ENCODE data around the gene ATF4. TPM values are rescaled to one million over a fixed set of nuclear protein-coding genes. Genes with fewer than 3 reads are reported as not detected.
A peak's percentile ranks its signal among the peaks of the same experiment; 100 is the strongest.

The ATF4 gene
- total RNA-seq, 1 donor from 2014 or later = 339 TPM

DNA sequence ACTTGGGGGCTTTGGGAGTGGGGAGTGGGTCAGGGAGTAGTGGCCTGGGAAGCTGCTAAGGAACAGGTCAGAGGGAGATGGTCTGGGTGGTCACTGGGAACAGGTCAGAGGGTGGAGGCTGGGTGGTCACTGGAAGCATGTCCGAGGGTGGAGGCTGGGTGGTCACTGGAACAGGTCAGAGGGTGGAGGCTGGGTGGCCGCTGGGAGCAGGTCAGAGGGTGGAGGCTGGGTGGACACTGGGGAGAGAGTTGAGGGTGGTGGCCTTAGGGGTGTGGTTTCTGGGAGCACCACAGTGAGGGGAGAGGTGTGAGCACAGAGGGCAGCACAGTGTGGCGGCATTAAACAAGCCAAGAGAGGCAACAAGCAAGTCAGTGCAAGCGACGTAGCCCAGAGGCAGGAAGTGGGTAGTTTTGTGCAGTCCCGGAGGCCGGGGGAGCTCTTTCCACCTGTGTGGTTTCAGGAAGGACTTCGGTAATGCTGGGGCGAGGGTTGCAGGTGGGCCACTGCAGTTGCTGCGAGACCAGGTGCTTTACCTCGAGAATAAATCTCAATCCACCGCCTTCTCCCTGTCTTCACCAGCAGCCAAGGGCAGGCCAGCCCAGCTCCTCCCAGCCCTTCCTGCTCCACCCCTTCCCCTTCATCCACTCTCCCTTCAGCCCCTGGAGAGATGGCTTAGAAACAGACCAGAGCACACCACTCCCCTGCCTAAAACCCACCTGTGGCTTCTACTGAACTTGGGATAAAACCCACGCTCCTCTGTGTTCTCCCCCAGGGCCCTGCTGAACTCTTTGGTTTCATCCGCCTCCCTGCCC is 47.0 kb downstream of the ATF4 start:
- peaks cover 8% of the 10 kb centered on the region for H3K9me3 Mint-ChIP-seq
- no peaks in the 10 kb centered on the region for H3K36me3 Mint-ChIP-seq (ENCODE audit: low read depth)
- no peak overlapping the region for H3K27ac Mint-ChIP-seq
- peak; percentile 41 for DNase-seq (ENCODE audit: low spot score)
- peaks cover 3% of the 10 kb centered on the region for H3K27me3 Mint-ChIP-seq (ENCODE audit: low read depth)
- no peak overlapping the region for H3K4me3 Mint-ChIP-seq (ENCODE audit: low read depth)
- intact Hi-C loops (cut with micrococcal nuclease) = no loop called here
- peaks cover 11% of the 10 kb centered on the region for H3K4me1 Mint-ChIP-seq (ENCODE audit: low read depth)

DNA sequence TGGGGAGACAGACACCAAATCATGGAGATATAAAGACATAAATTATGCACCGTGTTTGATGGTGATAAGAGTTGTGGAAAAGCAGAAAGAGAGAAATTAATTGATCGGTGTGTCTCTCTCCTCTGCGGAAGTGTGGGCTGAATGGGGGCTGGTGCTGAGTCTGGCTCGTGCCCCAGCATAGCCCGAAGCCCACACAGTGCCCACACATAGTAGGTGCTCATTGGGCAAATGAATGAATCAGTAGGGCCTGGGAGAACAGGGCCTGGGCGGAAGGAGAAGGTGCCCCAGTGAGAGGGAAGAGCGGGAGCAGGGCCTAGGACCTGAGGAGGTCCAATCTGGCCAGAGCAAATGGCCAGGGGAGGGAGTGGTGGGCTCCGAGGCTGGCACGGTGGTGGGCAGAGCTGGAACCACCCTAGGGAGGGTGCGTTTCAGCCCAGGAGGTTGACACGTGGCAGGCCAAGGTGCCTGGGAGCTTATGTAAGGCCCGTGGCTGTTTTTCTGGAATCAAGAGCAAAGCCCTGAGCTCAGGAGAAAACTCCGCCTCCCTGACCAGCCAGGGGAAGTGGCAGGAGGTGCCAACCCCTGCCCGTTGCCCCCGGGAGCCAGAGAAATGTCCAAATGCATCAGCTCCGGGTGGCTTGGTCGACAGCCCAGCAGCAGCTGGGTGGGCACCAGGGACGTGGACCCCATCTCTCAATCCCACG is 48.1 kb downstream of the ATF4 start:
- peaks cover 11% of the 10 kb centered on the region for H3K4me1 Mint-ChIP-seq (ENCODE audit: low read depth)
- H3K9me3 Mint-ChIP-seq = peaks cover 8% of the 10 kb centered on the region
- H3K27ac Mint-ChIP-seq = no peak overlapping the region
- intact Hi-C loops (cut with micrococcal nuclease) = no loop called here
- H3K36me3 Mint-ChIP-seq (ENCODE audit: low read depth) = no peaks in the 10 kb centered on the region
- H3K4me3 Mint-ChIP-seq (ENCODE audit: low read depth) = no peak overlapping the region
- DNase-seq (ENCODE audit: low spot score) = no peak
- peaks cover 3% of the 10 kb centered on the region for H3K27me3 Mint-ChIP-seq (ENCODE audit: low read depth)

DNA sequence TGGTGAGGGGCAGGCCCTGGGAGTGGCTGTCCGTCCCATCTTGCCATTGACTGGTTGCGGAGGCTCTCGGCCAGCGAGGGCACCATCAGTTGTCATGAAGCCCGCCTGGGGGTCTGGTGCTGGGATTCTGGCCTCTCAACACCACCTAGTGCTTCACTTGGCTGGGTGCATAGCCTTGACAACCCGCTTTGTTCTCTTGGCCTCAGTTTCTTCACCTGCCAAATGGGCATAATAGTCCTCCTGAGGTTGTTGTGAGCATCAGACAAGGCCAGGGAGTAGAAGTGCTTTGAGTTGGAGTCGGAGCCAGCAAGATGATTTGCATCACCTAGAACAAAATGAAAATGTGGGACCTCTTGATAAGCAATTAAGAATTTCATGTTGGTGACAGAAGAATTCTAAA is 48.7 kb downstream of the ATF4 start:
- H3K36me3 Mint-ChIP-seq (ENCODE audit: low read depth) = no peaks in the 10 kb centered on the region
- H3K9me3 Mint-ChIP-seq = peaks cover 8% of the 10 kb centered on the region
- DNase-seq (ENCODE audit: low spot score) = no peak
- peaks cover 11% of the 10 kb centered on the region for H3K4me1 Mint-ChIP-seq (ENCODE audit: low read depth)
- H3K27ac Mint-ChIP-seq = no peak overlapping the region
- intact Hi-C loops (cut with micrococcal nuclease) = no loop called here
- no peak overlapping the region for H3K4me3 Mint-ChIP-seq (ENCODE audit: low read depth)
- H3K27me3 Mint-ChIP-seq (ENCODE audit: low read depth) = peaks cover 3% of the 10 kb centered on the region

DNA sequence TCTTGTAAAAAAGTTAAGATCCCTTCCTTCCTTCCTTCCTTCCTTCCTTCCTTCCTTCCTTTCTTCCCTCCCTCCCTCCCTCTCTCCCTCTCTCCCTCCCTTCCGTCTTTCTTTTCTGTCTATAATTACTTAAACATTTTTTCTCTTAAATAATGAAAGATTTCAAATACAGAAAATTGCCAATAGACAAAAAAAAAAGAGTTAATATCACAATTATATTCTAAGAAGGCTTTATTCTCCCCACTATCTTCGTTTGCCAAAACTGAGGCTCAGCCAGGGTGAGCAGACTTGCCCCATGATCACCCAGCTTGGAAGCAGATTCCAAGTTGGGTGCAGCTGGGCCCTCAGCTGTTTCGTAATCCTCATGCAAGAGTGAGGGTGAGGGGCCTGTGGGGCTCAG is 49.9 kb downstream of the ATF4 start:
- H3K36me3 Mint-ChIP-seq (ENCODE audit: low read depth) = no peaks in the 10 kb centered on the region
- no peak for DNase-seq (ENCODE audit: low spot score)
- H3K9me3 Mint-ChIP-seq = peaks cover 8% of the 10 kb centered on the region
- intact Hi-C loops (cut with micrococcal nuclease) = no loop called here
- peaks cover 5% of the 10 kb centered on the region for H3K27me3 Mint-ChIP-seq (ENCODE audit: low read depth)
- H3K27ac Mint-ChIP-seq = no peak overlapping the region
- no peak overlapping the region for H3K4me3 Mint-ChIP-seq (ENCODE audit: low read depth)
- peaks cover 11% of the 10 kb centered on the region for H3K4me1 Mint-ChIP-seq (ENCODE audit: low read depth)

DNA sequence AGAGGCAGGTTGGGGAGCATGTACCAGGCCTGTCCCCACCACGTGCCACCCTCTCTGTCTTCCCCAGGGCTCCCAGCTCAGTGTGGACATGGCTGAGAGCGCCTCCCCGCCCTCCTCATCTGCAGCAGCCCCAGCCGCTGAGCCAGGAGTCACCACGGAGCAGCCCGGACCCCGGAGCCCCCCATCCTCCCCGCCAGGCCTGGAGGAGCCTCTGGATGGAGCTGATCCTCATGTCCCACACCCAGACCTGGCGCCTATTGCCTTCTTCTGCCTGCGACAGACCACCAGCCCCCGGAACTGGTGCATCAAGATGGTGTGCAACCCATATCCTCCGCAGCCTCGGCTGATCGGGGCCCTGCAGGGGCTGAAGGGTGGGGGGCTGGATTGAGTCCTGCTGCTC is 50.3 kb downstream of the ATF4 start, which contains the start of gene CACNA1I:
CACNA1I (plus strand) TSS at position 89 of the 400 bp plus-strand sequence; CDS start at position 89, 0 bp downstream.
- H3K27ac Mint-ChIP-seq = no peak within 1 kb of the TSS
- DNase-seq (ENCODE audit: low spot score) = no peak
- peaks cover 7% of the 10 kb centered on the region for H3K27me3 Mint-ChIP-seq (ENCODE audit: low read depth)
- H3K36me3 Mint-ChIP-seq (ENCODE audit: low read depth) = no peaks in the 10 kb centered on the region
- H3K4me1 Mint-ChIP-seq (ENCODE audit: low read depth) = peaks cover 11% of the 10 kb centered on the region
- H3K9me3 Mint-ChIP-seq = peaks cover 3% of the 10 kb centered on the region
- H3K4me3 Mint-ChIP-seq (ENCODE audit: low read depth) = no peak within 1 kb of the TSS
- intact Hi-C loops (cut with micrococcal nuclease) = no loop called here

DNA sequence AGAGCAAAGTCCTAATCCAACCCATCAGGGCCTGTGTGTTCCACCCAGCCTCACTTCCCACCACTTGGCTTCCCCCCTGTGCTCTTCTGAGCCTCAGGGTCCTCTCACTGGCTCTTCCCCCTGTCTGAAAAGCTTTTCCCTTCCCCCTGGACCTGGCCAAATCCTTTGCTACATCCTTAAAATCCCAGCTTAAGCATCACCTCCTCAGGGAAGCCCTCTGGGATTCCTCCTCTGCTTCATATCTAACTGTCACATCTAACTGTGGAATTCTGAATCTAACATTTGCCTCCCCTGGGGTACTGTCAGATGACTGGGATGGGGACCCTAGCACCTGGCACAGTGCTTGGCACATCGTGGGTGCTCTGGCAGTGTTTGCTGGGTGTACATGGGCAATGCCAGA is 51.2 kb downstream of the ATF4 start:
- Mint-ChIP-seq H3K27ac (no peak overlapping the region), H3K27me3 (ENCODE audit: low read depth) (peaks cover 6% of the 10 kb centered on the region), H3K36me3 (ENCODE audit: low read depth) (no peaks in the 10 kb centered on the region), H3K4me3 (ENCODE audit: low read depth) (no peak overlapping the region), H3K4me1 (ENCODE audit: low read depth) (peaks cover 11% of the 10 kb centered on the region), H3K9me3 (no peaks in the 10 kb centered on the region)
- intact Hi-C loops (cut with micrococcal nuclease) = no loop called here
- no peak for DNase-seq (ENCODE audit: low spot score)

Other genes with a start within 250 kb of the ATF4 start
- 2,214 and 2,255 TPM in 2 replicates for gene RPL3, start 200.9 kb upstream of the ATF4 start, total RNA-seq
- gene SYNGR1, start 170.6 kb upstream of the ATF4 start, total RNA-seq = not detected in 2 replicates
- gene TAB1, start 120.8 kb upstream of the ATF4 start, total RNA-seq = 25.4 and 25.8 TPM in 2 replicates
- gene MGAT3, start 63.5 kb upstream of the ATF4 start, total RNA-seq = 0.11 and 0.21 TPM in 2 replicates
- 46.9 and 47.5 TPM in 2 replicates for gene MIEF1, start 18.3 kb upstream of the ATF4 start, total RNA-seq
- 76.9 and 78.4 TPM in 2 replicates for gene RPS19BP1, start 12.2 kb downstream of the ATF4 start, total RNA-seq
- gene CACNA1I, start 50.2 kb downstream of the ATF4 start, total RNA-seq = 0.09 TPM in 2 replicates

Data from activated T-helper 2 cell treated with anti-CD3 and anti-CD28 coated beads, Interferon-gamma antibody, Interleukin-2, Interleukin-4, amounts not matched to agents 10 μg/mL and 5 μg/mL and 100 μg/mL, durations not matched to agents 14 hours and 24 hours and 36 hours (primary cell).